Measurements from ENCODE around the gene ZSWIM6.
"Not testable (repeated sequence)": the region's sequence is repeated elsewhere in the genome, so short reads cannot be mapped to it uniquely, and the experiment has no call there.

ZSWIM6 gene

DNA sequence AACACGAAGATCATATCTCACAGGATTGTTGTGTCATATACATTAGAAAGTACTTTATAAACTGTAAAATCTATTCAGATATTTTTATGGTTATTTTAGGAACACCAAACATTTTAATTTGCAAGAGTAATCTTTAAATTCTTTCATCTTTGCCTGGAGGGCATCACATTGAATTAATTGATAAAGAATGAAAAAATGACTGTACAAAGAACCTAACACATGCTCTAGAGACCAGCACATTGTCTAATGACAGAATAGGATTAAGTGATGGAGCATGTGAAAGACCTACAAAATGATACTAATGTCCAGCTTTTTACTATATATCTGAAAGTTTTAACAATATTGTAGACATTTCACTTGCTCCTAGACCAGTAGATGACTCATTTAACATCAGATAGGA, 88.0 kb downstream of the ZSWIM6 start:
- DNase-seq (ENCODE audit: extremely low read depth, insufficient read length) = no peak
- no peaks in the 10 kb centered on the region for H3K36me3 ChIP-seq (ENCODE audit: control insufficient read depth, insufficient read depth, low read length)
- TF ChIP-seq, protein P1, sequence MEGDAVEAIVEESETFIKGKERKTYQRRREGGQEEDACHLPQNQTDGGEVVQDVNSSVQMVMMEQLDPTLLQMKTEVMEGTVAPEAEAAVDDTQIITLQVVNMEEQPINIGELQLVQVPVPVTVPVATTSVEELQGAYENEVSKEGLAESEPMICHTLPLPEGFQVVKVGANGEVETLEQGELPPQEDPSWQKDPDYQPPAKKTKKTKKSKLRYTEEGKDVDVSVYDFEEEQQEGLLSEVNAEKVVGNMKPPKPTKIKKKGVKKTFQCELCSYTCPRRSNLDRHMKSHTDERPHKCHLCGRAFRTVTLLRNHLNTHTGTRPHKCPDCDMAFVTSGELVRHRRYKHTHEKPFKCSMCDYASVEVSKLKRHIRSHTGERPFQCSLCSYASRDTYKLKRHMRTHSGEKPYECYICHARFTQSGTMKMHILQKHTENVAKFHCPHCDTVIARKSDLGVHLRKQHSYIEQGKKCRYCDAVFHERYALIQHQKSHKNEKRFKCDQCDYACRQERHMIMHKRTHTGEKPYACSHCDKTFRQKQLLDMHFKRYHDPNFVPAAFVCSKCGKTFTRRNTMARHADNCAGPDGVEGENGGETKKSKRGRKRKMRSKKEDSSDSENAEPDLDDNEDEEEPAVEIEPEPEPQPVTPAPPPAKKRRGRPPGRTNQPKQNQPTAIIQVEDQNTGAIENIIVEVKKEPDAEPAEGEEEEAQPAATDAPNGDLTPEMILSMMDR (IDR thresholded peaks at IDR 0.05; ENCODE audit: insufficient read depth, low read length, poor library complexity, severe bottlenecking) = no peak
- H3K4me3 ChIP-seq (replicated peaks; ENCODE audit: low read depth, low read length) = no peak overlapping the region
- H3K27me3 ChIP-seq (replicated peaks; ENCODE audit: control insufficient read depth, insufficient read depth, low read length) = no peaks in the 10 kb centered on the region

DNA sequence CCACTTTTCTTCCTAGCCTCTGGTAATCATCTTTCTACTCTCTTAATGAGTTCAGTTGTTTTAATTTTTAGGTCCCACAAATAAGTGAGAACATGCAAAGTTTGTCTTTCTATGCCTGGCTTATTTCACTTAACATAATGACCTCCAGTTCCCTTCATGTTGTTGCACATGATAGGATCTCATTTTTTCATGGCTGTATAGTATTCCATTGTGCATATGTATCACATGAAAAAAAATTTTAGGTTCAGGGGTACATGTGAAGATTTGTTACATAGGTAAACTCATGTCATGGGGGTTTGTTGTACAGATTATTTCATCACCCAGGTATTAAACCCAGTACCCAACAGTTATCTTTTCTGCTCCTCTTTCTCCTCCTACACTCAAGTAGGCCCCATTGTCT, 89.2 kb downstream of the ZSWIM6 start:
- not testable (repeated sequence) for DNase-seq (ENCODE audit: extremely low read depth, insufficient read length); H3K36me3 ChIP-seq (ENCODE audit: control insufficient read depth, insufficient read depth, low read length); H3K27me3 ChIP-seq (replicated peaks; ENCODE audit: control insufficient read depth, insufficient read depth, low read length); H3K4me3 ChIP-seq (replicated peaks; ENCODE audit: low read depth, low read length)

DNA sequence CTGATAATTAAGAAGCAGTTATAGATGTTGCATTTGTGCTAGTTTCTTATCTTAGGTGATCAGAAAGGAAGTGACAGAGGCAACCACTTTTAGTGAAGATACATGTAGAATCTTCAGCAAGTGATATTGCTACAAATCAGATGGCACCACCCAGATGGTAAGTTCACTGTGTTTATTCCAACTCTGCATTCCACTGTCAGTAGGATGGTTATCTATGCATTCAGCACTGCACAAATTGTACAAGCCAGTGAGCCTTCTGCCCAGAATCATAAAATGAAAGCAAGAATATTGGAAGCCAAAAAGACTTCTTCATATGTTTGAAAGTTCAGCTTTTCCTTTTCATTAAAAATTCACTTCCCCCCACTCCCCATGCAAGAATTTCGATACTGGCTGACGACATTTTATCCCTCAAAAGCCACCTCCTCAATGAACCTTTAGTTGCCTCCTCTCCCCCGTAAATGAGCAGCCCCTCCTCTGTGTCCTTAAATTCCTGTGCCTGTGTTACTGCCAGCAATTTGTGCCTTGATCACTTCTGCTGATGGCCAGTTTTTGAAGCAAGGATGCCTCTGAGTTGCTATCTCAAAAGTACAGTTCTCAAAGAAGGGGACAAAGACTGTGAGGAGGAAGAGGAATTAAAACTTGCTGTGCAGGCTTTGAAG, 91.6 kb downstream of the ZSWIM6 start:
- no peaks in the 10 kb centered on the region for H3K27me3 ChIP-seq (replicated peaks; ENCODE audit: control insufficient read depth, insufficient read depth, low read length)
- no peak overlapping the region for H3K4me3 ChIP-seq (replicated peaks; ENCODE audit: low read depth, low read length)
- no peaks in the 10 kb centered on the region for H3K36me3 ChIP-seq (ENCODE audit: control insufficient read depth, insufficient read depth, low read length)
- TF ChIP-seq, protein P1 (IDR thresholded peaks at IDR 0.05; ENCODE audit: insufficient read depth, low read length, poor library complexity, severe bottlenecking) = no peak
- DNase-seq (ENCODE audit: extremely low read depth, insufficient read length) = no peak

DNA sequence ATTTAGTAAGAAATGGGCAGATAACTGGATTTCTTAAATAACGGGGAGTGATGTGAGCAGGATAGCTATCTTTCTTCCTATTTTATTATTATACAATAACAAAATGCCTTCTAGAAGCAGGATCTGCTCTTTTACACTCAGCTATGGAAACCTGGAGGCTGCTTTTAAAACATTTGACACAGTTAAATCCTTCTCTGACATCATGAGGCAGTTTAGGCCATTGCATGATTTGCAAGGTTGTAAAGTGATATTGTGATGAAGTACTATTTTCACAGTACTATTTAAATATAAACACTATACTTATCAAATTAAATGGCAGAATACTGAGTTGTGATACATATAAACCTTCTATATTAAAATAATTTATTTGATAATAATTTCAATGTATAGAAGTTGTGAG, 93.9 kb downstream of the ZSWIM6 start:
- DNase-seq (ENCODE audit: extremely low read depth, insufficient read length) = no peak
- no peaks in the 10 kb centered on the region for H3K36me3 ChIP-seq (ENCODE audit: control insufficient read depth, insufficient read depth, low read length)
- TF ChIP-seq, protein P1 (IDR thresholded peaks at IDR 0.05; ENCODE audit: insufficient read depth, low read length, poor library complexity, severe bottlenecking) = no peak
- H3K4me3 ChIP-seq (replicated peaks; ENCODE audit: low read depth, low read length) = no peak overlapping the region
- no peaks in the 10 kb centered on the region for H3K27me3 ChIP-seq (replicated peaks; ENCODE audit: control insufficient read depth, insufficient read depth, low read length)

DNA sequence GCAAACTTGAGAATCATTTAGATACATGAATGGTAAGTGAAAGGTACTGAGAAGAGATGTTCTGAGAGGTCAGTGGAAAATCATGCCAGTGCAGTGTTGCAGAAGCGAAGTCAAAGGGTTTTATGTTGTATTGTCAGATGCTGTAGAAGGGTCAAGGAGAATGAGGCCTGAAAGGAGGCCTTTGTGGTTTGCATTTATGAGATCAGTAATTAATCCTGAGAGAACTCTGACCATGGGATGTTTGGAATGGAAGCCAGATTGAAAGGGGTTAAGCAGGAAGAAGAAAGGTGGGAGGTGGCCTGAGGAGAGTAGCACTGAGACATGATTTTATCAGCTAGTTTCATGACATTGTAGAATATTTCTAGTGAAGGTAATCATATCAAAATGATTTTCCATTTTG, 97.8 kb downstream of the ZSWIM6 start:
- H3K27me3 ChIP-seq (replicated peaks; ENCODE audit: control insufficient read depth, insufficient read depth, low read length) = no peaks in the 10 kb centered on the region
- H3K36me3 ChIP-seq (ENCODE audit: control insufficient read depth, insufficient read depth, low read length) = no peaks in the 10 kb centered on the region
- DNase-seq (ENCODE audit: extremely low read depth, insufficient read length) = no peak
- H3K4me3 ChIP-seq (replicated peaks; ENCODE audit: low read depth, low read length) = no peak overlapping the region
- TF ChIP-seq, protein P1 (IDR thresholded peaks at IDR 0.05; ENCODE audit: insufficient read depth, low read length, poor library complexity, severe bottlenecking) = no peak

DNA sequence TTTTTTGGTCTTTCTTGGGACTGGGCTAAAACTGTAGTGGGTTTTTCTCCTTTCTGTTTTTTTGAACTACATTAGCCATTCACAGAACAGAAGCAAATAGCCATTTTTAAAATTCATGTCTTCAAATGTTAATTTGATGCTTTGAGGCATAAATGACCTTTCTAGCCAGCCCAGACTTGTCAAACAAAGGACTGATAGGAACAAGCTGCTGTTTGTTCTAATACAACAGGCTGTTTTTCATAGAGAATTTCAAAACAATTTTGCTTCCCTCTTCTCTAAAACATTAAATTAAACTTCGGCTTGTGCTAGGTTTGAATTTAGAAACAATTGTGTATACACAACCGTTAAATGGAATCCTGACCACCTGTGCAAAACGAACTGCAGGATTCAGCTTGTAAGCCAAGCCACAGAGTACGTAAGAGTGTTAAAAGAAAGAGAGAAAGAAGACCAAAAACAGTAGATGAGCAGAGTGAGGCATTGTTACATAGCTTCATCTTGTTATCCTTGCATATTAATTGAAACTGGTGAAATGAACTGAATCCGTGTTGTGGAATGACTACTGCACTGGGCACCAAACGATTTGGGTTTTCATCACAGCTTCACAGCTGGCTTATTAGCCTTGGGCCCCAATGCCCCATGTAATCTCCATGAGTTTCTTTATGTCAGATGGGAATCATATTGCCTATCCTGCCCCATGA, 100.0 kb downstream of the ZSWIM6 start:
- TF ChIP-seq, protein P1 (IDR thresholded peaks at IDR 0.05; ENCODE audit: insufficient read depth, low read length, poor library complexity, severe bottlenecking) = no peak
- Histone ChIP-seq H3K4me3 (replicated peaks; ENCODE audit: low read depth, low read length) (no peak overlapping the region), H3K36me3 (ENCODE audit: control insufficient read depth, insufficient read depth, low read length) (no peaks in the 10 kb centered on the region), H3K27me3 (replicated peaks; ENCODE audit: control insufficient read depth, insufficient read depth, low read length) (no peaks in the 10 kb centered on the region)
- DNase-seq (ENCODE audit: extremely low read depth, insufficient read length) = no peak
